Large intestine (tissue), 3 donors: ENCODE measurements around the gene RBP5. TPM values are rescaled to one million over a fixed set of nuclear protein-coding genes. Genes with fewer than 3 reads are reported as not detected.

Source experiments
- DNase-seq, 2 donors: peaks; one replicate each; pipeline versions ENCODE4 v3.0.0 to v3.0.0-alpha.2; 2013
- H3K27ac ChIP-seq: one replicate; pipeline ENCODE4 v1.5.1; 2013; ENCODE audit warnings: low read length
- H3K27me3 ChIP-seq: 2 replicates; pipeline ENCODE4 v1.6.1; 2013; ENCODE audit warnings: low read length; ENCODE audit not compliant: control insufficient read depth, insufficient read depth
- H3K36me3 ChIP-seq: 2 replicates; pipeline ENCODE4 v1.6.1; 2013; ENCODE audit warnings: low read length; ENCODE audit not compliant: control insufficient read depth, insufficient read depth
- H3K4me1 ChIP-seq: one replicate; pipeline ENCODE4 v1.6.1; 2013; ENCODE audit warnings: low read length; ENCODE audit not compliant: control insufficient read depth, insufficient read depth
- H3K4me3 ChIP-seq: one replicate; pipeline ENCODE4 v1.5.1; 2013; ENCODE audit warnings: low read length
- H3K9me3 ChIP-seq: one replicate; pipeline ENCODE4 v1.6.1; 2013; ENCODE audit warnings: mild to moderate bottlenecking, low read depth, low read length, moderate library complexity; ENCODE audit not compliant: control insufficient read depth
- WGBS: methylation state at CpG from one replicate; pipeline ENCODE4 v1.1.5; 2013; ENCODE audit warnings: low lambda C conversion rate; ENCODE audit not compliant: insufficient coverage; 5-methylcytosine and 5-hydroxymethylcytosine counted together
- polyA plus RNA-seq: library from polyadenylated mRNA; unstranded; fragments of 120-200 nt; gene quantifications from one replicate; pipeline ENCODE4 v1.2.1, GENCODE V29; 2013

Gene RBP5
- polyA plus RNA-seq, 1 donor = 25.7 TPM

DNA sequence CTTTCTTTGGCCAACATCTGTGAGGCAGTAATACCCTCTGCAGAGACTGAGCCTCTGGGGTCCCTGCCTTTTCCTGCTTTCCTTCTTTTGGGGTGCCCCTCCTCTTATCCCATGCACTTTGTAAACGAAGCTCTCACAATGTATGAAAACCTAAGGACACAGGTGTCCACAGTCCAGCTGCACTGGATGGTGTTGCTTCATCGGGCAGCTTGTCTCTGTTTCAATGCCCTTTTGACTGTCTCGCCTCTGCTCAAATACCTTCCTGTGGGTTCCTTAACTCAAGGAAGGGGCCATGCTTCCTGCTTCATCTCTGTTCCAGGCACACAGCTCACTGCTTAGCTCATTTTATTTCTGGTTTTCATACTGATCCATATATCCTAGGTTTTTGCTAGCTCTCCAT lies 26.1 kb downstream of the RBP5 start:
- peaks cover 26% of the 10 kb centered on the region for H3K36me3 ChIP-seq
- no peak for DNase-seq
- no peaks in the 10 kb centered on the region for H3K9me3 ChIP-seq
- H3K4me3 ChIP-seq = no peak overlapping the region
- WGBS = no CpG with 5 or more reads among the region's 3 CpGs
- H3K27me3 ChIP-seq = no peaks in the 10 kb centered on the region
- peaks cover 5% of the 10 kb centered on the region for H3K4me1 ChIP-seq
- H3K27ac ChIP-seq = no peak overlapping the region

DNA sequence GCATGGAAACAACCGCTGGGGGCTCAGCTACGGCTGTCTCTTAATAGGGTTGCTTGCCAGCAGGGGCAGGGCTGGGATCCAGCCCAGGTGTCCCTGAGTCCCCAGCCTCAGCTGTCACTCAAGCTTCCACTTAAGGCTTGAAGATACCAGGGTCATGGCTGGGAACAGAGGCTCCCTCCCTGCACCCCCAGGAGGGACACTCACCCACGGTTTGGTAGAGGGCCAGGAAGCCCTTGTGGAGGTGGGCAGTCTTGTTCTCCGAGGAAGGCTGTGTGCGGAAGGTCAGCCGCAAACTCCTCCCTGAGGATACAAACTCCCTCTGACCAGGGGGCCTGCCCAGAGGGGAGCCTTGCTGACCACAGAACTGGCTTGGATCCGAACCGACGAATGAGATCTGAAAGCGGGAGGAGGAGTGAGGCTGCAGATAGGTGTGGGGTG lies 27.0 kb downstream of the RBP5 start:
- Histone ChIP-seq H3K36me3 (peaks cover 27% of the 10 kb centered on the region), H3K27ac (no peak overlapping the region)
- no CpG with 5 or more reads among the region's 10 CpGs for WGBS

DNA sequence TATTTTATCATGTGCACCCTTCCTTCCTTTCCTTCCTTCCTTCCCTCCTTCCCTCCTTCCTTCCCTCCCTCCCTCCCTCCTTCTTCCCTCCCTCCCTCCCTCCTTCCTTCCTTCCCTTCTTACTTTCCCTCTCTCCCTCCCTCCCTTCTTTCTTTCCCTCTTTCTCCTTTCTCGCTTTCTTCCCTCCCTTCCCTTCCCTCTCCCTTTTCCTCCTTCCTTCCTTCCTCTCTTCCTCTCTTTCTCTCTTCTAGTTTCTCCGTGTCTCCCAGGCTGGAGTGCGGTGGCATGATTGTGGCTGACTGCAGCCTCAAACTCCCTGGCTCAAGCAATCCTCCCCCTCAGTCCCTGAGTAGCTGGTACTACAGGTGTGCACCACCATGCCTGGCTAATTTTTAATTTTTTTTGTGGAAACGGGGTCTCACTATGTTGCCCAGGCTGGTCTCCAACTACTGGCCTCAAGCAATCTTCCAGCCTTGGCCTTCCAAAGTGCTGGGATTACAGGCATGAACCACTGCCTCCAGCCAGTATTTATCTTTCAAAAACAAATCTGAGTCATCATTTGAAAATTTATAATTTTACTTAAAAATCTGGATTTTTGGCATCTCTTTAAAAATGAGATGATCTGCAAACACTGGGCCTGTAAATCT lies 27.5 kb downstream of the RBP5 start:
- H3K9me3 ChIP-seq = no peaks in the 10 kb centered on the region
- H3K27me3 ChIP-seq = no peaks in the 10 kb centered on the region
- H3K4me1 ChIP-seq = peaks cover 5% of the 10 kb centered on the region
- 94% methylated on average over 2 of the region's 4 CpGs for WGBS
- H3K4me3 ChIP-seq = no peak overlapping the region
- H3K27ac ChIP-seq = no peak overlapping the region
- DNase-seq = no peak
- peaks cover 27% of the 10 kb centered on the region for H3K36me3 ChIP-seq

More for the DNA sequence above, 27.0 kb downstream of the RBP5 start:
- Histone ChIP-seq H3K9me3 (no peaks in the 10 kb centered on the region), H3K4me3 (no peak overlapping the region), H3K27me3 (no peaks in the 10 kb centered on the region), H3K4me1 (peaks cover 5% of the 10 kb centered on the region)
- DNase-seq = no peak

DNA sequence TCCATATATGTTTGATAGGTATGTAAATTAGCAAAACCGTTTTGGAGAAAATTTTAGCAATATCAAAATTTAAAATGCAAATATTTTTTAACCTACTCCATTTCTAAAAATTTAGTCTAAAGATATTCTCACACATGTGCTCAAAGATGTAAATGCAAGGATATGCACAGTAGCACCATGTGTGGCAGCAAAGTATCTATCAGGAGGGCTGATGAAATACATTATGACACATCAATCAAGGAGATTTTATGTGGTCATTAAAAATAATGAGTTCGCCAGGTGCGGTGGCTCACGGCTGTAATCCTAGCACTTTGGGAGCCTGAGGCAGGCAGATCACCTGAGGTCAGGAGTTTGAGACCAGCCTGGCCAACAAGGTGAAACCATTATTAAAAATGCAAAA lies 28.4 kb downstream of the RBP5 start:
- H3K27ac ChIP-seq = no peak overlapping the region
- H3K4me1 ChIP-seq = peaks cover 5% of the 10 kb centered on the region
- H3K9me3 ChIP-seq = no peaks in the 10 kb centered on the region
- H3K36me3 ChIP-seq = peaks cover 27% of the 10 kb centered on the region
- DNase-seq = no peak
- no peak overlapping the region for H3K4me3 ChIP-seq
- no peaks in the 10 kb centered on the region for H3K27me3 ChIP-seq
- WGBS = no CpG with 5 or more reads among the region's 4 CpGs

DNA sequence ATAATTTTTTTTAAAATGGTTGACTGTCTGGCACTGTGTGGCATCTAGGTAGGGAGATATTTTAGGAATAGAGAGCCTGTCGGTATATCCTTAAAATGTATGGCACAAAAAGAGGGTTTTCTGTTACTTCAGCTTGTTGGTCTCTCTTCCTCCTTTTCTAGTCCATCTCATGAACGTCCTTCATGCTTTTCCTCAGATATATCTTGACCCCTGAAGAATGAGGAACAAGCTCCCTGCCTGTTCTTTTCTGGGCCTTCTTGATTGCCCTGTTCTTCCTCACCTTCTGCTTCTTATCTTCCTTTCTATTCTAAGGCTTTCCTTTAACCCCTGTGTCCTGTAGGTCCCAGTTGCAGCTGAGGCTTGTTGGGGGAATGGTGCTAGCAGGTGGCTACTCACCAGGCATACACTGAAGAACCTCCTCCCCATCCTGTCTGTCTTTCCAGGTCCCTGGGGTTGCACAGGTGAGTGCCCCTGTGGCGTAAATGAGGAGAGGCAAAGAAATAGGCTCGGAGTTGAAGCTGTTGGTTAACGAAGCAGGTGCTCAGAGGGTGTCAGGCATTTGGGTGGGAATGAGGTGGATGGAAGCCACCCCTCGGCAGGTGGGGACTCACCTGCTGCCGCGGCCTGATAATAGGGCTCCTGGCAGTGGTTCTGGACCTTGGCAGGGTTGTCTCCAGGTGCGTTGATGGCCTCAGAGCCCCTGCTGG lies 29.2 kb downstream of the RBP5 start:
- Histone ChIP-seq H3K27ac (no peak overlapping the region), H3K36me3 (peaks cover 27% of the 10 kb centered on the region), H3K4me1 (peaks cover 5% of the 10 kb centered on the region), H3K9me3 (no peaks in the 10 kb centered on the region), H3K4me3 (no peak overlapping the region), H3K27me3 (no peaks in the 10 kb centered on the region)
- 100% methylated on average over 1 of the region's 9 CpGs for WGBS
- no peak for DNase-seq

DNA sequence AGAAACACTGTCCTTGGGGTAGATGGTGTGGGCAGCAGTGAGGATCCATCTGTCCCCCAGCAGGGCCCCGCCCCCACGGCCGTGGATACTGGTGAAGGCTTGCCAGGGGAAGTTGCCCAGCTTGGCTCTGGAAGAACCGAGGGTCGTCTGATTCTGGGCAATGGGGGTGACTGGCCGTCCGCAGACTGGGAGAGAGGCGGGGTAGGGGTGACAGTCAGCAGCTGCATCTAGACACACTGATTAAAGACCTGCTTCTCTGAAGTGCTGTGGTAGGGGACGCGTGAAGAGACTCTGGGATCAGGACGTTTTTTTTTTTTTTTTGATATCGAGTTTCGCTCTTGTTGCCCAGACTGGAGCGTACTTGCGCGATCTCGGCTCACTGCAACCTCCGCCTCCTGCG lies 31.7 kb downstream of the RBP5 start:
- H3K27ac ChIP-seq = no peak overlapping the region
- WGBS = 100% methylated on average over 2 of the region's 19 CpGs
- no peaks in the 10 kb centered on the region for H3K9me3 ChIP-seq
- DNase-seq = no peak
- peaks cover 24% of the 10 kb centered on the region for H3K36me3 ChIP-seq
- no peak overlapping the region for H3K4me3 ChIP-seq
- peaks cover 2% of the 10 kb centered on the region for H3K4me1 ChIP-seq
- H3K27me3 ChIP-seq = no peaks in the 10 kb centered on the region

DNA sequence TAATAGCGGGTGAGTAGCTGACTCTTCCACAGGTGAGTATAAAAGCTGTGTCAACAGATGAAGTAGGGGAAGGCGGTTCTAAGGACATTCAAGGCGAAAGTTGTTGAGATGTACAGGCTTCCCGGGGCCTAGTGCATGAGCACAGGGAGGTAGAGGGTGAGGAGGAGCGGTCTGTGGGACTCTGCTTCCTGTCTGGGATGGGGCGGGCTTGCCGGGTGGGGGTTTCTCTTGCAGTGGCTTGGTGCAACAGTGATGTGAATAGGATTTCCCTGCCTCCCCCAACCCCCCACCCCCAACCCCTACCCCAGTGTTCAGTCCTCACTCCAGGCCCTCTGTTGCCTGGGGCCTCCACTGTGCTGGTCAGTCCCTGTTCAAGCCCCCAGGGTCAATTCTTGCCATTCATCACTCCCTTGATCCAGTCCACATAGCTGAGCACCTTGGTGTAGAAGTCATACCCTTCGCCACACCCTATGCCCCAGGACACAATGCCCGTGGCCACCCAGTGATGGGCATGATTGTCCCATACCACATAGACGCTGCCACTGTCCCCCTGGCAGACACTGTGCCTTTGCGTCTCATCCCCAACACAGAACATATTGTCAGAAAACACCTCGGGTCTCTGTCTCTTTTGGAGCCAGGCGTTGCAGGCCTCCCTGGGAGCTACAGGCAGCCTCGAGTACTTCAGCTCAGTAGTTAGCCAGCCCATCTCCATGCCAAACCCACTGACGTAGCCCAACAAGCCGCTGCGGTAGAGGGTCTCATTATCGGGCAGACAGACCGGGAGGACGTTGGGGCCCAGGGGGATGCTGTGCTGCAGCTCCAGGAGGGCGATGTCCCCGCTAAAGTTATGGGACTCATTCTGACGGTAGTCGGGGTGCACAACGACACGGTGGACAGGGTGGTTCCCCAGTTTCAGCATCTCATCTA lies 32.4 kb downstream of the RBP5 start:
- Histone ChIP-seq H3K4me3 (no peak overlapping the region), H3K36me3 (peaks cover 18% of the 10 kb centered on the region), H3K4me1 (peaks cover 4% of the 10 kb centered on the region), H3K9me3 (no peaks in the 10 kb centered on the region), H3K27ac (no peak overlapping the region), H3K27me3 (no peaks in the 10 kb centered on the region)
- WGBS = no CpG with 5 or more reads among the region's 26 CpGs
- DNase-seq = no peak

DNA sequence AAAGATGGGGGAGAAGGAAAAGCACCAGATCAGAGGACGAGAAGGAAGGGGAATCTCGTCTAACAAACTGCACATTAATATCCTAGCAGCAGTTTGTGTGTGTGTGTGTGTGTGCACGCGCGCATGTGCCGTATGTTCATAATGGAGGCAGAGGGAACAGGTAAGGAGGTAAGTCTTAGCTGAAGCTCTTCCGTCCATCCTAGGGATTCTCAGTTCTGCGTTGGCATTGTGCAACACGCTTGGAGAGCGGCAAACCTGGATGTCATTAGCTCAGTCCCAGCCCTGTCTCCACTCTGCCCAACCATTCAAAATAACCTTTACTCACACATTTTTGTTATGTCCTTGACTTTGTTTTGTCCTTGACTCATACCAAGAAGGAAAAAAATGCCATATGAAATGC lies 34.8 kb downstream of the RBP5 start:
- no peaks in the 10 kb centered on the region for H3K27me3 ChIP-seq
- H3K4me1 ChIP-seq = peaks cover 4% of the 10 kb centered on the region
- no CpG with 5 or more reads among the region's 10 CpGs for WGBS

DNA sequence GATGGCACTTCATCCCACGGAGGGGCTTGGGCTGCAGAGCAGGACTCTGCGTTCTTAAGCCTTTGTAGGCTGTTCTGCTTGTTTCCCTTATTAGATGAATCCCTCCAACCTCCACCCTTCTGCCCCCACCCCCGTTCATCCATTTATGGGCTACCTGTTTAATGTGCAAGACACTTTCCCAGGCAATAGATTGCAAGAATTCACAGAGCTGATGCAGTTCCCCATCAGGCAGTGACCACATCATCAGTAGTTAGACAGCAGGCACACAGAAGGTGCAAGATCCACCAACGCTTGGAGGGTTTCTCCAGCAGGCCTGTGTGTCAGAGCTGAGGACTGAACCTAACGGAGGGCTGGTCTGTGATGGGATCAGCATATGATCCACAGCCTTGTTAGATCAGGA lies 35.2 kb downstream of the RBP5 start:
- Histone ChIP-seq H3K36me3 (peaks cover 6% of the 10 kb centered on the region), H3K27ac (no peak overlapping the region), H3K9me3 (no peaks in the 10 kb centered on the region), H3K4me3 (no peak overlapping the region), H3K4me1 (peaks cover 4% of the 10 kb centered on the region), H3K27me3 (no peaks in the 10 kb centered on the region)
- WGBS = 50% methylated on average over 3 of the region's 5 CpGs
- no peak for DNase-seq

More for the DNA sequence above, 34.8 kb downstream of the RBP5 start:
- H3K4me3 ChIP-seq = no peak overlapping the region
- peaks cover 8% of the 10 kb centered on the region for H3K36me3 ChIP-seq
- H3K27ac ChIP-seq = no peak overlapping the region
- no peak for DNase-seq
- no peaks in the 10 kb centered on the region for H3K9me3 ChIP-seq

DNA sequence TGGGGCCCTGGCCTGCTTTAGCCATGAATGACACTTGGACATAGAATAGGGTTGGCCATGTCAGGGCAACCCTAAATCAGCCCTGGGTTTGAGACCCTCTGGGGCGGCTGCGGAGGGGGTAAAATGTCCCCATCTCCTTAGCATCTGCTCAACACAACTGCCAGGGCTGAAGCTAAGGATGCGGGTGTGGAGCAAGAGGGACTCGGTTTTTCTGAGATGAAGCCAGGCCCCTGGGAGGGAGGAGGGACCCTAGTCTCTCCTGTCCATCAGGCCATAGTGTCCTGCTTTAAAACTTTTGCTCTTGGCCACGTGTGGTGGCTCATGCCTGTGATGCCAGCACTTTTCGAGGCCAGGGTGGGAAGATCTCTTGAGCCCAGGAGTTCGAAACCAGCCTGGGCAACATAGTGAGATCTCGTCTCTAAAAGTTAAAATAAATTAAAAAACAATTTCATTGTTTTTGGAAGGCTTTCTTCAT lies 35.7 kb downstream of the RBP5 start:
- Histone ChIP-seq H3K4me1 (peaks cover 4% of the 10 kb centered on the region), H3K4me3 (no peak overlapping the region), H3K27me3 (no peaks in the 10 kb centered on the region), H3K27ac (no peak overlapping the region), H3K9me3 (no peaks in the 10 kb centered on the region), H3K36me3 (peaks cover 5% of the 10 kb centered on the region)
- WGBS = no CpG with 5 or more reads among the region's 8 CpGs
- DNase-seq = no peak
